ENCODE measurements around the gene CNTNAP2. TPM values are rescaled to one million over a fixed set of nuclear protein-coding genes. Genes with fewer than 3 reads are reported as not detected.

Gene CNTNAP2
- total and polyA plus RNA-seq, 2 of the 4 experiments (the other 2 are of a cell fraction) = not detected

DNA sequence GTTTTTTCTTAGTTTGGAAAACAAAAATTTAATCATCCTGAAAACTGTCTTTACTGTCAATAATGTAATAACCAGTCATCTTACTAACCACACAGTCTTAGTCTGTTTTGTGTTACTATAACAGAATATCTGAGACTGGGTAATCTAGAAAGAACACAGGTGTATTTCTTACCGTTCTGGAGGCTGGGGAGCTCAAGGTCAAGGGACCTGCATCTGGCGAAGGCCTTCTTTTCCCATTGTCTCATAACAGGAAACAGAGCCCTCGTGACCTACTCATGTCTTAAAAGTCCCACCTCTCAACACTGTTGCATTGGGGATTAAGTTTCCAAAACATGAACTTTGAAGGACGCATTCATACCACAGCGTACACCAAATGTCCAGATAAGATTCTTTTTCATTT is 932.3 kb downstream of the CNTNAP2 start:
- no peak overlapping the region for H4K91ac ChIP-seq (ENCODE audit: insufficient read depth, low read depth, low read length)
- CTCF ChIA-PET = interaction anchor here (0.7 kb wide), 1 partner anchor 1218 kb away, joined by 3 read pairs; no protein-coding TSS in a partner anchor
- no peak overlapping the region for H3K4me2 ChIP-seq (ENCODE audit: low read depth, low read length)
- dilution Hi-C loops (cut with HindIII; ENCODE audit: low sequenced_read_pairs, unreplicated experiment) = no loop called here
- ATAC-seq (ENCODE audit: low read depth) (no peak), DNase-seq (no peak)
- no peaks in the 10 kb centered on the region for H3K79me1 ChIP-seq (ENCODE audit: low read depth in 1 of 2, low read length in 2 of 2)
- H3K9me3 ChIP-seq (ENCODE audit: control insufficient read depth, insufficient read depth, low read length) = peaks cover 5% of the 10 kb centered on the region; the same call in 1 of the 2 replicates
- no peak overlapping the region for H2AK5ac ChIP-seq (ENCODE audit: low read depth, low read length)
- H3K36me3 ChIP-seq (ENCODE audit: control insufficient read depth, insufficient read depth, low read length) = no peaks in the 10 kb centered on the region
- H2BK15ac ChIP-seq (ENCODE audit: low read depth, low read length) = no peak overlapping the region
- H3K9me1 ChIP-seq (ENCODE audit: insufficient read depth, low read length) = no peaks in the 10 kb centered on the region
- H3K4me1 ChIP-seq (ENCODE audit: control insufficient read depth, insufficient read depth, low read length) = no peaks in the 10 kb centered on the region
- no peak overlapping the region for H3K27ac ChIP-seq (ENCODE audit: insufficient read depth, low read length)
- no TSS peak for BruUV-seq (replicated peaks)
- H2BK5ac ChIP-seq (ENCODE audit: low read depth, low read length, poor library complexity, severe bottlenecking) = no peak overlapping the region
- no peak overlapping the region for H3K9ac ChIP-seq (ENCODE audit: low read depth, low read length)
- no peaks in the 10 kb centered on the region for H4K20me1 ChIP-seq (ENCODE audit: insufficient read depth, low read length)
- intact Hi-C loops (cut with micrococcal nuclease) = no loop called here
- no peak overlapping the region for H2AK9ac ChIP-seq (replicated peaks; ENCODE audit: low read depth, low read length, poor library complexity)
- no peak overlapping the region for H2AFZ ChIP-seq (replicated peaks; ENCODE audit: low read length, poor library complexity)
- no peak overlapping the region for H3K4ac ChIP-seq (ENCODE audit: low read depth, low read length)
- H4K8ac ChIP-seq (ENCODE audit: low read depth in 2 of 2, low read length in 2 of 2) = no peak overlapping the region
- no peak overlapping the region for H2BK20ac ChIP-seq (ENCODE audit: low read depth, low read length)
- no peak overlapping the region for H3K14ac ChIP-seq (replicated peaks; ENCODE audit: low read depth, low read length)
- POLR2A ChIA-PET (ENCODE audit: unreplicated experiment) = no interaction called here
- no peak overlapping the region for H3K56ac ChIP-seq (ENCODE audit: extremely low read depth, insufficient read depth, low read length)
- no peak overlapping the region for H4K5ac ChIP-seq (ENCODE audit: low read depth, low read length)
- TF ChIP-seq NFE2L2 (IDR thresholded peaks at IDR 0.05; ENCODE audit: low read depth, low read length) (no peak), MAFK (IDR thresholded peaks at IDR 0.05; ENCODE audit: low read depth, low read length) (no peak), POLR2A (IDR thresholded peaks at IDR 0.05; ENCODE audit: low read depth, low read length) (no peak), CTCF (conservative IDR thresholded peaks at IDR 0.05; ENCODE audit: low read depth, low read length) (no peak), CEBPB (IDR thresholded peaks at IDR 0.05; ENCODE audit: low read depth, low read length) (no peak), RFX5 (IDR thresholded peaks at IDR 0.05; ENCODE audit: low read depth, low read length) (no peak), RCOR1 (IDR thresholded peaks at IDR 0.05; ENCODE audit: insufficient replicate concordance, low read length) (no peak)
- TF ChIP-seq, protein P1, sequence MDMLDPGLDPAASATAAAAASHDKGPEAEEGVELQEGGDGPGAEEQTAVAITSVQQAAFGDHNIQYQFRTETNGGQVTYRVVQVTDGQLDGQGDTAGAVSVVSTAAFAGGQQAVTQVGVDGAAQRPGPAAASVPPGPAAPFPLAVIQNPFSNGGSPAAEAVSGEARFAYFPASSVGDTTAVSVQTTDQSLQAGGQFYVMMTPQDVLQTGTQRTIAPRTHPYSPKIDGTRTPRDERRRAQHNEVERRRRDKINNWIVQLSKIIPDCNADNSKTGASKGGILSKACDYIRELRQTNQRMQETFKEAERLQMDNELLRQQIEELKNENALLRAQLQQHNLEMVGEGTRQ (IDR thresholded peaks at IDR 0.05; ENCODE audit: low read depth, low read length) = no peak
- in situ Hi-C loops (cut with MboI; ENCODE audit: low sequenced_read_pairs) = no loop called here
- no peak overlapping the region for H3K23ac ChIP-seq (ENCODE audit: low read depth, low read length)
- no CpG with 5 or more reads among the region's 5 CpGs for WGBS, 2 experiments (ENCODE audit: extremely low coverage in 2 of 2, insufficient read length in 1 of 2)
- H3K4me3 ChIP-seq (ENCODE audit: insufficient read depth, low read depth, low read length) = no peak overlapping the region
- no peak overlapping the region for H3K18ac ChIP-seq (ENCODE audit: low read depth, low read length)
- H2BK120ac ChIP-seq (ENCODE audit: low read depth, low read length) = no peak overlapping the region
- H3K27me3 ChIP-seq (ENCODE audit: control insufficient read depth, insufficient read depth, low read length) = no peaks in the 10 kb centered on the region
